Middle frontal gyrus (tissue), 1 donor: Measurements from ENCODE around the gene MBTPS1.

Experiments
- DNase-seq: peaks from one replicate; pipeline ENCODE4 v3.0.0-alpha.2; 2015; ENCODE audit warnings: low spot score; ENCODE audit errors: extremely low spot score

Gene MBTPS1

GRCh38 chr16:84007965-84008364, 108.8 kb downstream of the MBTPS1 start:
- no peak for DNase-seq

- DNase-seq = no peak
These were observed 109.2 kb downstream of the MBTPS1 start for GRCh38 chr16:84007520-84007919.

- DNase-seq = no peak
These were observed 111.4 kb downstream of the MBTPS1 start for GRCh38 chr16:84005391-84005790.

GRCh38 chr16:84004442-84004841, 112.3 kb downstream of the MBTPS1 start:
- no peak for DNase-seq
